Stomach (tissue), 9 donors: Measurements from ENCODE around the gene SFT2D3. TPM values are rescaled to one million over a fixed set of nuclear protein-coding genes. Genes with fewer than 3 reads are reported as not detected.

Experiments
- DNase-seq, 2 donors: peaks; one replicate each; pipeline versions ENCODE4 v3.0.0 to v3.0.0-alpha.2; 2013 to 2019
- H3K27ac ChIP-seq, 5 donors: fragments of 200-600 bp in 4 of 5; sonication (generic) in 4 of 5; one replicate each; pipeline ENCODE4 v1.5.1; 2013 to 2019; ENCODE audit warnings: mild to moderate bottlenecking in 1 of 5, moderate library complexity in 1 of 5
- H3K27me3 ChIP-seq, 3 donors: fragments of 200-600 bp; sonication (generic); one replicate each; pipeline ENCODE4 v1.5.1; 2017 to 2019; ENCODE audit warnings: mixed run types in 1 of 3
- H3K36me3 ChIP-seq, 4 donors: fragments of 200-600 bp; sonication (generic); 1 replicate in 3 of 4; 2 replicates in 1 of 4; pipeline ENCODE4 v1.5.1; 2016 to 2019
- H3K4me1 ChIP-seq, 4 donors: fragments of 200-600 bp; sonication (generic); one replicate each; pipeline ENCODE4 v1.5.1; 2016 to 2019
- H3K4me3 ChIP-seq, 4 donors: fragments of 200-600 bp; sonication (generic) in 3 of 4; one replicate each; pipeline ENCODE4 v1.5.1; 2016 to 2019; ENCODE audit warnings: mild to moderate bottlenecking in 1 of 4
- H3K9me3 ChIP-seq, 4 donors: fragments of 200-600 bp; sonication (generic); one replicate each; pipeline ENCODE4 v1.5.1; 2016 to 2019
- EP300 ChIP-seq: sonication (generic); formaldehyde crosslinking; IDR thresholded peaks from one replicate; pipeline ENCODE4 v1.6.1; 2017; ENCODE audit warnings: antibody characterized with exemption
- POLR2A ChIP-seq, 4 donors: fragments of 450-650 bp; IDR thresholded peaks; one replicate each; pipeline ENCODE4 v1.6.1; 2016; ENCODE audit warnings: antibody characterized with exemption in 4 of 4, control low read depth in 2 of 4, mild to moderate bottlenecking in 1 of 4, moderate library complexity in 1 of 4
- POLR2AphosphoS5 ChIP-seq, 3 donors: sonication (generic); formaldehyde crosslinking; IDR thresholded peaks; one replicate each; pipeline ENCODE4 v1.6.1; 2016; ENCODE audit warnings: antibody characterized with exemption in 3 of 3
- WGBS, 5 donors: extraction: QIAGEN DNeasy Blood & Tissue Kit in 3 of 5; methylation state at CpG; one replicate each; pipeline versions ENCODE4 v1.1.5 to v1.1.7; 2013 to 2018; 5-methylcytosine and 5-hydroxymethylcytosine counted together
- intact Hi-C: fragments of 100-400 bp; cut with DNase I; formaldehyde crosslinking; loops from one replicate; pipeline ENCODE4 v1.15.1; 2023; ENCODE audit warnings: low total_unique reads
- polyA plus RNA-seq, 3 donors: library from polyadenylated mRNA; stranded (reverse); fragments of 200-250 nt; gene quantifications; one replicate each; pipeline ENCODE4 v1.2.3, GENCODE V29; 2013
- total RNA-seq, 5 donors: library from RNA; depleted of rRNA; stranded (reverse); fragments of >200 nt; gene quantifications; one replicate each; pipeline versions ENCODE4 v1.1.0 to v1.2.3, GENCODE V29; 2014 to 2016
- TF ChIP-seq, protein P1 (sequence below), 7 experiments: fragments of 450-650 bp in 4 of 7; fragments of 200-600 bp in 3 of 7; sonication (generic) in 3 of 7; IDR thresholded peaks; one replicate each; pipeline ENCODE4 v1.5.1; 2016 to 2019; ENCODE audit warnings: antibody characterized with exemption in 7 of 7, control low read depth in 2 of 7, mild to moderate bottlenecking in 1 of 7
- donor health status: healthy with polysubstance abuse.
- donor health status: Bipolar disorder and iron deficiency.
- donor health status: healthy.

Gene SFT2D3
- total and polyA plus RNA-seq, 8 donors: 2.1 to 35.6 (median 6.6) TPM

DNA sequence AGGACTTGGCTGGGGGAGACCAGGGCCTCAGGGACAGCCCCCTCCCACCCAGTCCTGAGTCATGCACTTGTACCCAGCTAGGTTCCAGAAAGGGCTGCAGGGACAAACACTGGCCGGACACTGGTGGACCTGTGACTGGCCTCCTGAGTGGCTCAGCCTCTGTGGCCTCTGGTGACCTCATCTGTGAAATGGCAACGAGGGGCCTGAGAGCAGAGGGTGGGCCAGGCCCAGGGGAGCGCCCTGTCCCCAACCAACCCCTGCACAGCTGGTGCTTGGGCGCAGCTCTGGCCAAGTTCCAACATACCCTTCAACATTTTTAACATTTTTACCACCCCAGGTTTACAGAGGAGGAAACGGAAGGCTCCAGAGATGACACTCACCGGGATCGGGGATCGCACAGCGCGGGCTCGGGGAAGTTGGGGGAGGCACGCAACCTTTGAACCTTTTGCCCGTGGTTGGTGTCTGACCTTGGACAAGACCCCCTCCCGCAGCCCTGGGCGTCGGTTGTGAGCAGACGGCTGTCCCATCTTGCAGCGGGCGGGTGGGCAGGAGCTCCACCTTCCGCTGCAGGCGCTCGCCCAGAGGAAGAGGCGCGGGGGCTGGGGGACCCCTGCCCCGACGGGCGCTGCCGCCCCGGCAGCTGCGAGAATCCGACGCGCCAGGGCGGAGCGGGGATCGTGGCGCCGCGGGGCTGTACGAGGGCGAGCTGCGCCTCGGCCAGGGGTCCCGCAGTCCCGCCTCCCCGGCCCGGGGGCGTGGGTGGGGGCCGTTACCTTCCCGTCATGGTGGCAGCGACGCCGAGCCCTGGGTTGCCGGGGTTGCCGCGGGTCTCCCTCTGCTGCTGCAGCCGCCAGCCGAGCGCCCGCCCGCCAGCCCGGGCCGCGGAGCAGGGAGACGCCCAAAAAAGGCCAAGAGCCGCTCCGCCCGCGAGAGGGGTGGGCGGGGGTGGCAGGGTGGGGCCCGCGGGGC lies 26.8 kb upstream of the SFT2D3 start:
- no peak for TF ChIP-seq POLR2A (IDR thresholded peaks at IDR 0.05)
- TF ChIP-seq, protein P1, sequence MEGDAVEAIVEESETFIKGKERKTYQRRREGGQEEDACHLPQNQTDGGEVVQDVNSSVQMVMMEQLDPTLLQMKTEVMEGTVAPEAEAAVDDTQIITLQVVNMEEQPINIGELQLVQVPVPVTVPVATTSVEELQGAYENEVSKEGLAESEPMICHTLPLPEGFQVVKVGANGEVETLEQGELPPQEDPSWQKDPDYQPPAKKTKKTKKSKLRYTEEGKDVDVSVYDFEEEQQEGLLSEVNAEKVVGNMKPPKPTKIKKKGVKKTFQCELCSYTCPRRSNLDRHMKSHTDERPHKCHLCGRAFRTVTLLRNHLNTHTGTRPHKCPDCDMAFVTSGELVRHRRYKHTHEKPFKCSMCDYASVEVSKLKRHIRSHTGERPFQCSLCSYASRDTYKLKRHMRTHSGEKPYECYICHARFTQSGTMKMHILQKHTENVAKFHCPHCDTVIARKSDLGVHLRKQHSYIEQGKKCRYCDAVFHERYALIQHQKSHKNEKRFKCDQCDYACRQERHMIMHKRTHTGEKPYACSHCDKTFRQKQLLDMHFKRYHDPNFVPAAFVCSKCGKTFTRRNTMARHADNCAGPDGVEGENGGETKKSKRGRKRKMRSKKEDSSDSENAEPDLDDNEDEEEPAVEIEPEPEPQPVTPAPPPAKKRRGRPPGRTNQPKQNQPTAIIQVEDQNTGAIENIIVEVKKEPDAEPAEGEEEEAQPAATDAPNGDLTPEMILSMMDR (IDR thresholded peaks at IDR 0.05): no peak
- no peak for TF ChIP-seq POLR2AphosphoS5 (IDR thresholded peaks at IDR 0.05)
- peak; percentile 25 to 70 for DNase-seq
- intact Hi-C loops: no loop called here
- peaks cover 0 to 58% (median 28%) of the 10 kb centered on the region in 3 donors for H3K27me3 ChIP-seq
- peak overlapping the region; percentile 65 to 82 (median 78) for H3K4me3 ChIP-seq
- H3K27ac ChIP-seq: peak overlapping the region; percentile 47 to 94 (median 86)
- no peaks in the 10 kb centered on the region for H3K9me3 ChIP-seq
- peaks cover 14 to 60% (median 35%) of the 10 kb centered on the region in 4 donors for H3K4me1 ChIP-seq
- H3K36me3 ChIP-seq: no peaks in the 10 kb centered on the region
- WGBS, 5 donors: 1 to 21% (median 5%) methylated on average over 4 to 72 of the region's 72 CpGs

DNA sequence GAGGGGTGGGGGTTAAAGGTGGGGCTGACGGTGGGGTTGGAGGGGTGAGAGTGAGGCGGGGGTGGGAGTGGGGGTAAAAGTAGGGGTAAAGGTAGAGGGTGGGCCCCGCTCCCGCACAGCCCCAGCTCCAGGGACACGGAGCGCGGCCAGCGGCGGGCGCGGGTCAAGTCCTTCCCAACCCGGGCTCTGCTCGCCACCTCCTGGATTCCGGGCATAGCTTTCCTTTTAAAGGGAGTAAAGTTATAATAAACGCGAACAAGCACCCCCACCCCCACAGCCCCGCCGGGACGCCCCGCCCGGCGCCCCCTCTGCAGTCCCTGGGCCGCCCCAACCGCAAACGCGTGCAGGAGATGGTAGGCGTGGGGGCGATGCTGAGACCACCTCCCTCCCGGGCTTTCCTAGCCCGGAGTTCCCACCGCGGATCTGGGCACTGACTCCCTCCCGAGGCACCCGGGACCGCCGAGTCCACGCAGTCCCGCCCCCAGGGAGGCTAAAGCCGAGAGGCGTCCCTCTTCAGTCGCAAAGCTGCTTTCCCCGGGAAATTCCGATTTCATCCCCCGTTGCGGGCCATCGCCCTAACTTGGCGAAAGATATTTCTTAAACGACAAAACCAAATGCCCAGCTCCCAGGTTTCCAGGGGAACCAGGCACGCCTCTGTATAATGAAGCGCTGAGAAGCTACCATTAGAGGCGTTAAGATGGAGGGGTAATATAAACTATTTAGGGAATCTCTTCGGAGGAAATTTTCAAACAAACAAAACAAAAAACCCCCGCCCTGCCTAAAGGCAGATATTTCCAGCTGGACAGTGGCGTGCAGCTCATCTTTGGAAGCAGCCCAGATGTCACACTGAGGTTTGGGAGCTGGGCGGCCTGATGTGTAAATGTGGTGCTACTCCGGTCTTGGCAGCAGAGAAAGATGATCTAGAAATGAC lies 25.7 kb upstream of the SFT2D3 start, which contains the start of gene LIMS2:
Gene LIMS2, minus strand, starts transcription at position 200 of the 931 bp plus-strand sequence. CDS start 506 bp downstream, outside the sequence.
- peak within 1 kb of the TSS; percentile 47 to 94 (median 86) for H3K27ac ChIP-seq
- H3K4me3 ChIP-seq: peak within 1 kb of the TSS; percentile 65 to 82 (median 78)
- WGBS, 5 donors: 6 to 8% (median 7%) methylated on average over 50 to 56 of the region's 56 CpGs
- H3K27me3 ChIP-seq: peaks cover 0 to 58% (median 28%) of the 10 kb centered on the region in 3 donors
- H3K9me3 ChIP-seq: no peaks in the 10 kb centered on the region
- peak; percentile 30 to 73 for DNase-seq
- H3K36me3 ChIP-seq: no peaks in the 10 kb centered on the region
- peaks cover 14 to 60% (median 33%) of the 10 kb centered on the region in 4 donors for H3K4me1 ChIP-seq
- intact Hi-C loops: no loop called here
- no peak for TF ChIP-seq EP300
- TF ChIP-seq POLR2AphosphoS5 (IDR thresholded peaks at IDR 0.05): no peak

DNA sequence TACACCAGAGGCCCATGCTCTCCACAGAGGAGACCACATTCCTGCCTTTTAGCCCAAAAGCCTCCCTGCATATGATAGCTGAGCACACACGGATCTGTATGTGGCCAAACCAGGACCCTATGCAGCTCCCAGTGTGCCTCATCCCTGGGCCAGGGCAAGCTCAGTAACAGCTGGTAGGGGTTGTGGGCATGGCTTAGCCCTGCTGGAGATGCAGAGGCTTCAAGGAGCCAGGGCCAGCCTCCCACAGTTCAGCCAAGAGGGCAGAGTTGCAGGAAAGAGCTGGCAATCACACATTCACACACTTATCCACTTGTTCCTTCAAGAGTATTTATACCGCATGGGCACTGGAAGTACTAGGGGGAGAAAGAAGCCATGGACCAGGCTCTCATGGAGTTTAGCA lies 24.4 kb upstream of the SFT2D3 start:
- 67 to 87% (median 82%) methylated on average over 1 to 2 of the region's 2 CpGs for WGBS, 5 donors
- Histone ChIP-seq H3K36me3 (no peaks in the 10 kb centered on the region), H3K4me1 (peaks cover 20 to 66% (median 38%) of the 10 kb centered on the region in 4 donors), H3K27me3 (peaks cover 0 to 52% (median 28%) of the 10 kb centered on the region in 3 donors), H3K4me3 (no peak overlapping the region), H3K27ac (peak overlapping the region in 1 of 5 donors; percentile 94), H3K9me3 (no peaks in the 10 kb centered on the region)
- no peak for TF ChIP-seq POLR2AphosphoS5 (IDR thresholded peaks at IDR 0.05)
- TF ChIP-seq POLR2A (IDR thresholded peaks at IDR 0.05): no peak
- TF ChIP-seq EP300: no peak
- TF ChIP-seq, protein P1 (IDR thresholded peaks at IDR 0.05): no peak
- intact Hi-C loops: no loop called here
- peak in 1 of 2 donors; percentile 8 for DNase-seq

DNA sequence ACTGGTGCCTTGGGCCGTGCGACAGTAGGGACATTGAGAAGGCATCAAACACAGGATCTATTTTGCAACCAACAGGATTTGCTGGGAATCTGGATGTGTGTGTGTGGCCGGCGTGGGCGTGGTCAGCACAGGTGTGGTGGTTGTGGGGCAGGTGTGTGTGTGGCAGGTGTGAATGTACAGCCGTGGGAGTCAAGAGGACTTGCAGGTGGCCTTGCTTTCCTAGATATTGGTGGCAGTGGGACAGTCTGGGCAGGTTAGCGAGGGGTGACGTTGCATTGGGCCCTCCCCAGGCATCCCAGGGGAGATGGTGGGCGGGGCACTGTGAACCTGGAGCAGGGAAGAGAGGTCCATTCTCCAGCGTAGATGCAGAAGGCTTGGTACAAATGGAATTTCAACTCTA lies 22.8 kb upstream of the SFT2D3 start:
- intact Hi-C loops: no loop called here
- WGBS, 5 donors: 69 to 83% (median 73%) methylated on average over 10 of the region's 10 CpGs

More for the DNA sequence above, 22.8 kb upstream of the SFT2D3 start:
- Histone ChIP-seq H3K27ac (no peak overlapping the region), H3K4me1 (peaks cover 20 to 68% (median 40%) of the 10 kb centered on the region in 4 donors), H3K4me3 (no peak overlapping the region), H3K27me3 (peaks cover 0 to 35% (median 28%) of the 10 kb centered on the region in 3 donors), H3K9me3 (no peaks in the 10 kb centered on the region), H3K36me3 (no peaks in the 10 kb centered on the region)
- peak in 1 of 2 donors; percentile 22 for DNase-seq
- no peak for TF ChIP-seq EP300
- TF ChIP-seq POLR2A (IDR thresholded peaks at IDR 0.05): no peak
- no peak for TF ChIP-seq POLR2AphosphoS5 (IDR thresholded peaks at IDR 0.05)
- TF ChIP-seq, protein P1 (IDR thresholded peaks at IDR 0.05): no peak
